NCI-H524 treated with DMSO at 0.1 percent for 48 hours (cell line): ENCODE results near the gene UGT2B15.
"Not testable (repeated sequence)": the region's sequence is repeated elsewhere in the genome, so short reads cannot be mapped to it uniquely, and the experiment has no call there.

ENCODE experiments used
- DNase-seq: peaks from one replicate; lab custom pipeline; 2025; lab: John Stamatoyannopoulos, UW

UGT2B15 gene

DNA sequence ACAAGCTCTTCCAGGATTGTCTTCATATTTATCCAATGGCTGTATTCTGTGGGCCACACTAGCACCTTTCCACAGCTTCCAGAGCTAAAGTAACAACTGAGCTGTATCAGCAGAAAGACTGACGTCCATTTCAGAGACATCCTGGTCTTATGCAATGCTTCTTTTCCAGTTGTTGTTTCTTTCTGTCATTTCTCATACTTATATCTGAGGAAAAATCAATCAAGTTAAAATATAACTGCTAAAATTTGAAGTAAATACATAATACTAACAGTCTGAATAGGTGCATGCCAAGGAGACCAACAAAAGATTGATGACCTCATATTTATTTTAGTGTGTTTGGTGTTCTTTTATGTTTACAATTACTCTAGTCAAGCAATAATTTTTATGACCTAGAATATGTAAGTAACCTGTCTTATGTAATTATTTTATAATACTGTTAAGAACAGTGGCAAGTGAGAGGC, at the start of gene UGT2B15:
Gene UGT2B15 (minus strand): TSS at position 174 of the 461 bp plus-strand sequence. CDS start 34 bp downstream, at position 140.
- not testable (repeated sequence) for DNase-seq

DNA sequence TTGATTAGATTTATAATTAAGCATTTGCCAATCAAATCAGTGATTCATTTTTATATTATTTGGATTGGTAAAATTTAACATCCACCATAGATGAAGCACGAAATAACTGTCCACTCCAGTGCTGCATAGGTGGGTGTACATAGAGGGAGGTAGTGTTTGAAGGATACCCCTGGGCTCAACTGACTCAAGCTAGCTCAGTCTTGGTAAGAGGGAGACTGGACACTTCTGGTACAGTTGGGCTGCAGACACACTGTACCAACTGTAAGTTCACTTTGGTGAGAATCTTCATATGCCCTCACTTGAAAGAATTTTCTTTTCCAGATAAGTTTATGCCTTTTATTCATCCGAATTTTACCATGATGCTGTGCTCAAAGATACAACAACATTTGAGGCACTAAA, 48.6 kb upstream of the UGT2B15 start:
- no peak for DNase-seq

- DNase-seq: no peak
These were observed 48.1 kb upstream of the UGT2B15 start for GRCh38 chr4:68718447-68719074.

GRCh38 chr4:68717999-68718398, 47.5 kb upstream of the UGT2B15 start:
- no peak for DNase-seq

DNA sequence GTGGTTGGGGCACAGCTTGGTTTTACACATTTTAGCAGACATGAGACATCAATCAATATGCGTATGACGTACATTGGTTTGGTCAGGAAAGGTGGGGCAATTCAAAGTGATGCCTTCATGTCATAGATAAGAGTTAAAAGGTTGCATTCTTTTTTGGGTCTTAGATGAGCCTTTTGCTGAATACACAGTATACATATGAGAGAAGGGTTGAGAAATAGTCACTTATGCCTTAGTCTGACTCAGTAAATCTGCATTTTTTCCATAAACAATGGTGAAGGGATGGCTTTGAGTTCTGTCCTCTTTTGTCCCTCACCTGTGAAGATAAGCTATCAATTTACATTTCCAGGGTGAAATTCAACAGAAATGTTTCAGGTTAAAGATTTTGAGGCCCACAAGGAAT, 43.9 kb upstream of the UGT2B15 start:
- no peak for DNase-seq

DNA sequence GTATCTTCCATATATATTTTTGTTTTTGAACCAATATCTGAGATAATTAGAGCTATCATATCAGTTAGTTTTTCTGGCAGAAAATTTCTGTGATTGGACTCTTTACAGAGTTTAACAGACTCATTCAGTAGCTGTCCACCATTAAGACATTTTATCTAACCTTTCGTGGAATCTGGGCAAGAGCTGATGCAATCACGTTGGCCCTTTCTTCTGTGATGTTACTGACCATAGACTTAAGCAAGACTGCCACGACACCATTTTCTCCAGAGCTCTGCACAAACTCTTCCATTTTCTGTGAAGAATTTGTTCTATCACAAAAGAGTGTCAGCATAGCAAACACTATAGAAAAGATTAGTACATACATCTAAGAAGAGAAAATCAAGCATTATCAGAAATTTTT, 41.8 kb upstream of the UGT2B15 start:
- no peak for DNase-seq

GRCh38 chr4:68708566-68708965, 38.1 kb upstream of the UGT2B15 start:
- DNase-seq: no peak

DNA sequence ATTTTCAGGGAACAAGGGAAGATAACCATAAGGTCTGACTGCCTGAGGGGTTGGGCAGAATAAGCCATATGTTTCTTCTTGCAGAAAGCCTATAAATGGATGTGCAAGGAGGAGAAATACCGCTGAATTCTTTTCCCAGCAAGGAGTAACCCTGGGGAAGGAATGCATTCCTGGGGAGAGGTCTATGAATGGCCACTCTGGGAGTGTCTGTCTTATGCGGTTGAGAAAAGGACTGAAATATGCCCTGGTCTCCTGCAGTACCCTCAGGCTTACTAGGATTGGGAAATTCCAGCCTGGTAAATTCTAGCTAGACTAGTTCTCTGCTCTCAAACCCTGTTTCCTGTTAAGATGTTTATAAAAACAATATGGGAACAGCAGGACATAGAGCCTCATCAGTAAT, 32.7 kb upstream of the UGT2B15 start:
- not testable (repeated sequence) for DNase-seq

- no peak for DNase-seq
These were observed 29.7 kb upstream of the UGT2B15 start for GRCh38 chr4:68700152-68700551.

DNA sequence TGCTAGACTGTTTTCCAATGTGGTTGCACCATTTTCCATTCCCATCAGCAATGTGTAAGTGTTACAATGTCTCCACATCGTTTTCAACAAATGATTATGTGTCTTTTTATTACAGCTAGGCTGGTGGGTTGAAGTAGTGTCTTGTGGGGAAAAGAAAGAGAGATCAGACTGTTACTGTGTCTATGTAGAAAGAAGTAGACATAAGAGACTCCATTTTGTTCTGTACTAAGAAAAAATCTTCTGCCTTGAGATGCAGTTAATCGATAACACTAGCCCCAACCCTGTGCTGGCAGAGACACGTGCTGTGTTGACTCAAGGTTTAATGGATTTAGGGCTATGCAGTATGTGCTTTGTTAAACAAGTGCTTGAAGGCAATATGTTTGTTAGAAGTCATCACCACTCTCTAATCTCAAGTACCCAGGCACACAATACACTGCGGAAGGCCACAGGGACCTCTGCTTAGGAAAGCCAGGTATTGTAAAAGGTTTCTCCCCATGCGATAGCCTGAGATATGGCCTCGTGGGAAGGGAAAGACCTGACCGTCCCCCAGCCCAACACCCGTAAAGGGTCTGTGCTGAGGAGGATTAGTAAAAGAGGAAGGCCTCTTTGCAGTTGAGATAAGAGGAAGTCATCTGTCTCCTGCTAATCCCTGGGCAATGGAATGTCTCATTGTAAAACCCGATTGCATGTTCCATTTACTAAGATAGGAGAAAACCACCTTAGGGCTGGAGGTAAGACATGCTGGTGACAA, 23.0 kb upstream of the UGT2B15 start:
- no peak for DNase-seq

GRCh38 chr4:68691186-68691585, 20.7 kb upstream of the UGT2B15 start:
- no peak for DNase-seq

- no peak for DNase-seq
These were observed 12.6 kb upstream of the UGT2B15 start for GRCh38 chr4:68683034-68683433.

DNA sequence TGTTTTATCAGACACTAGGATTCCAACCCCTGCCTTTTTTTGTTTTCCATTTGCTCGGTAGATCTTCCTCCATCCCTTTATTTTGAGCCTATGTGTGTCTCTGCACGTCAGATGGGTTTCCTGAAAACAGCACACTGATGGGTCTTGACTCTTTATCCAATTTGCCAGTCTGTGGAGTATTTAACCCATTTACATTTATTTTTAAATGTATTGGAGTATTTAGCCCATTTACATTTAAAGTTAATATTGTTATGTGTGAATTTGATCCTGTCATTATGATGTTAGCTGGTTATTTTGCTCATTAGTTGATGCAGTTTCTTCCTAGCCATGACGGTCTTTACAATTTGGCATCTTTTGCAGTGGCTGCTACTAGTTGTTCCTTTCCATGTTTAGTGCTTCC, 10.8 kb upstream of the UGT2B15 start:
- not testable (repeated sequence) for DNase-seq

DNA sequence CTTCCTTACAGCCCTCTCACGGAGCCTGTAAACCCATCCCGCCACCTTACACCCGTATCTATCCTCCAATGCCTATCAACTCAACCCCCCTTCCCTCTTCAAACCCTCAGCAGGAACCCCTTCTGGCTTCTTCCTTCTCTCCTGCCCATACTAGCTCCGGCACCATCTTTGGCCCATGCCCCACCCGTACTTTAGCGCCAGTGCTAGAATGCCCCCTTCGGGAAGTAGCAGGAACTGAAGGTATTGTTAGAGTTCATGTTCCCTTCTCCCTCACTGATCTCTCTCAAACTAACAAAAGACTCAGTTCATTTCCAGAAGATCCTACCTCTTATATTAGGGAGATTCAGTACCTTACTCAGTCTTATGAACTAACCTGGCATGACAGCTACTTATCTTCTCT, 2.7 kb upstream of the UGT2B15 start:
- no peak for DNase-seq

- DNase-seq: not testable (repeated sequence)
These were observed 765 bp upstream of the UGT2B15 start for GRCh38 chr4:68671217-68671616.

- not testable (repeated sequence) for DNase-seq
These were observed 1.8 kb downstream of the UGT2B15 start for GRCh38 chr4:68668537-68669163.

DNA sequence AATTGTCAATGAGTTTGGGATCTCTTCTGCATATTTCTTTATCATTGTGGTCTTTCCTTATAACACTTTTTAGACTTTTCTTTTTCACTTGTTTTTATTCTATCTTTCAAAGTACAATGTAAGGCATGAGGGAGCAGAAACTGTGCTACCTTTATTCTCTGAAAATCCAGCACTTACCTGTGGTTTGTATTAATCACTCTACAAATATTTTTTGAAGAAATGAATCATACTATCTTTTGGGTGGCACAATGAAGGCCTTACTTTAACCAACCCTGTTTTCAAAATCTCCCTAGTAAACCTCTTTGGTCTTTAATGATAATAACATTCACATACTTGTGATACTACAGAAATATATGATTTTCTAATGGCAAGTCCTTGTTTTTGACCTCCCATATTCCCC, 2.9 kb downstream of the UGT2B15 start:
- not testable (repeated sequence) for DNase-seq

DNA sequence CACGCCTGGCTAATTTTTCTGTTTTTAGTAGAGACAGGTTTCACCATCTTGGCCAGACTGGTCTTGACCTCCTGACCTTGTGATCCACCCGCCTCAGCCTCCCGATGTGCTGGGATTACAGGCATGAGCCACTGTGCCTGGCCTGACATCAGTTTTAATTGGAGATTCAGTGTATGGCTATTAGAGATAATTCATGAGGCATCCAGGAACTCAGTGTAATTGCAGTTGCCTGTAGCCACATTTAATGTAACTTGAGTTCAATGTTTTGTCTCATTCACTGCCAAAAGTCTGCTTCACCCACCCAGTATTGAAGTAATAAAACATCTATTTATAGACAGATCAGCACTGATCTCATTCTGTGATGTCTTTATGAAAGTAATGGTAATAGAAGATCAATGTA, 5.7 kb downstream of the UGT2B15 start:
- not testable (repeated sequence) for DNase-seq

GRCh38 chr4:68662836-68663574, 7.4 kb downstream of the UGT2B15 start:
- DNase-seq: not testable (repeated sequence)

GRCh38 chr4:68658672-68659071, 11.8 kb downstream of the UGT2B15 start:
- no peak for DNase-seq

DNA sequence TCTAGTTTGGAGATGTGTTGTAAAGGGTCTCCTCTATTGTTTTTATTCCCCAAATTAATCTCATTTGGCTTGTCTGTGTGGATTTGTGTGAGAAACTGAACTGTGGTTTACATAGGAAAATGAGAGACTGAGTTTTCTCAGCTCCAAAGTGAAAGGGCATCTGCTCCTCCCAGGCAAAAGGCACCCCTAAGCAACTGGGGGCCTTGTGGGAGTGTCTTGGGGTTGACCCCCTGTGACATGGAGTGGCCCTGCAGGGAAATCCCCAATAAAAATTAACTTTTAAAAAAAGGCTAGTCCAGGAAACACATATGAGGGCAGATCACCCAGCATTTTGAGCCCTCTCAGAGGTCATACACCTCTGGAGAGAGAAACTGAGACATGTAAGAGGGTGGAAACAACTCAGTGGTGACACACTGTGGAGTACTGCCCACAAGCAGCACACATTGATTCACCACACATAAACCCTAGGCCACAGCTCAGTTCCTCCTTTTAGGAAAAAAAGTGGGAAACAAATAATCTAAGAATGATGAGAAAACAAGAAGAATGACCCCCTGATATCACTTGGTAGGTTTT, 13.3 kb downstream of the UGT2B15 start:
- DNase-seq: not testable (repeated sequence)

DNA sequence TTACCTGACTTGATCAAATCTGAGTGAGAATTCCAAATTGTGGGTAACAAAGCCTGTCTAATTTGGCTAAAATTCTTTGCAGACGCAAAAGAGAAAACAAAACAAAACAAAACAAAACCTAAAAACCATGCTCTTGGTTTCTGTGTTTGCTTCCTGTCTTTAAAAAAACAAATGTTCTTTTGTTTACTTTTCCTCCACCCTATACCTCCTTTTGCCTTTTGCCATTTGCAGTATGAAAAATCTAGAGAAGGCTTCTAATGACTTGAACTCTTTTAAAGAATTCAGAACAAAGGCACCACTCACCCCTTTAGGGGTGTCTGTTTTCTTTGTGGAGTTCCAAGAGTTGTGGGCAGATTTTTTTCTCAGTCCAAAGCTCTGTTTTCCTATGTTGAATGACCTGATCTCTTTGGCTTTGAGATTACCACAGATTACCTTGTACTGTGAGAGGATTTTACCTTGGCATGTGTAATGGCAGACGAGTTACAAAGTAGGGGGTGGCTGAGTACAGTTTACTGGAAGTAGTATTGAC, 13.9 kb downstream of the UGT2B15 start:
- not testable (repeated sequence) for DNase-seq
